HG03097 (cell line): Measurements from ENCODE around the gene SPATA17.

Experiments
- ATAC-seq: cut with Tn5 transposase; IDR thresholded peaks from one replicate; pipeline ENCODE4 v1.9.1; 2021; ENCODE audit not compliant: unreplicated experiment, low FRiP score

The SPATA17 gene

DNA sequence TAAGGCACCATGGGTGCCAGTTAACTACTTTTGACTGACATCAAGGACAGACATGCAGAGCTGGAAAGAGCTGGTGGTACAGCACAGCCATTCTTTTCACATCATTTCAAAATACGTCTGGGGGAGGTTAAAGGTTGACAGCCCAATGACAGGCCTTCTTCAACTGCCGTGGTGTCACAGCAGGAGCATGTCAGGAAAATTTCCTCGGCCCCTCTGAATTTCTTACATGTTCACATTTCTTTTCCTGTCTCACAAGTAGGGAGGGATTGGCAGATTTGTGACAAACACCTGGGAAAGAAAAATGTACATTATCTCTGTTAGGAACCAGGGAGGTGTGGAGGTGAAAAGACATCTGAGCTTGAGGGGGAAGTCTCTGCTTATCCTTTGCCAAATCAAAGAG, 279.1 kb downstream of the SPATA17 start:
- ATAC-seq, result no peak

DNA sequence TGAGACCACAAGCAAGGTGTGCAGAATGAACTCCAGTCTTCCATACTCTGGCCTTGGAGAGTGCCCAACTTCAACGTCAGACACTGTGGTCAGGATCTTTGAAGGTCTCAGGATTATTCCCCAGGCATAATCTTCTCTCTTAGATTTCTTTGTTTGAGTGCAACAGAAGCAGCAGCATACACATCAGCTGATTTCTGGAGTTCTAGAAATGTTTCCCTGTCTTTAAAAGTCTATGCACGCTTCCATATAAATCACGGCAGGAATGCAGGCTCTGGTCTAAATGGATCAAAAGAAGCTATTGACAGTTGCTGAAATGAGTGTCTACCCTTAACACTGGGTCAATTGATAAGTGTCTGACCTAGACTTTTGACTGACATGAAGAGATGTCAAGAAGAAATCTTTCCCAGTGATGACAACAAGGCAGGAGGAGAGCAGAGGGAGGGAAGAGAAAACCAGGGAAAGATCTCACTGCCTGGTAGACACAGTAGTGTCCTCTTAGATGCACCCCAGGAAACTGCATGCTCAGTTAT, 279.7 kb downstream of the SPATA17 start:
- ATAC-seq, result no peak

DNA sequence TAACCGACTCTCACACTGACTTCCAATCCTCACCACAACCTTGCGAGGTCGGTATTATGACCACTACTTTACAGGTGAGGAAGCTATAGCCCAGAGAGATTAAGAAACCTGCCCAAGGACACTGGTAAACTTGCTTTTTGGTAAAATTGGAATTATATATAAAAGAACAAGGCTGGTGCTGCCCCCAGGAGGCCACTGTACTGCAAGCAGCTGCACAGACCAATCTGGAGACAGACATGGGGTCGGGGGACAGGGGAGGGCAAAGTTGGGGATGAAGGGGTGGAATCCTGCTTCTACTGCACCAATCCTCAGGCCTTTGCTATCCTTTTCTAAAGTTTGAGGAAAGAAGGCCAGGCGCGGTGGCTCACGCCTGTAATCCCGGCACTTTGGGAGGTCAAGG, 280.8 kb downstream of the SPATA17 start:
- ATAC-seq, result no peak

DNA sequence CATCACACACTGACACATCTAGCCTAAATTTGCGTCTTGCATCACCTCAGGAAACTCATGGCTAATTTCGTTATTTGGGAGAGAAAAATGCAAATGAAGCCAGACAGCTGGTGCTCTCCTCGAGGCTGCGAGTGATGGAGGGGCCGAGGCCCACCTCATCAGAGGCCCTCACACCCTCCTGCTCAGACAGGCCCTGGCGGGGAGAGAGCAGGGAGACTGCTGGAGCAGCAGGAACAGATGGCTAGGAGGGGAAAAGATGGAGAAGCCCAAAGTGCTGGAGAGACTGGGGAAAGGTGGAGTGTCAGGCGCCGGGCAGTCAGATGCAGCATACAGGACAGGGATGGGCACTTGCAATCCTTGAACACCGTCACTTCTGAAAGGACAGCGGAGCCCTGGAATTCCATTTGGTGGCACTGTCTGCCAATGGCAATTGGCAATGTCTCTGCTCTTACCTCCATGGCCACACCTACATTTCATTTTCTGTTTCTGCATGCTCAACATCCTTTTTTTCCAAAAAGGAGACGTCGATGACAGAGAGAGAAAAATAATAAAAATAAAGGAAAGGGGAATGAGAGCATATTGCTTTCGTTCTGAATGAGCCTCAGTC, 286.2 kb downstream of the SPATA17 start:
- no peak for ATAC-seq

DNA sequence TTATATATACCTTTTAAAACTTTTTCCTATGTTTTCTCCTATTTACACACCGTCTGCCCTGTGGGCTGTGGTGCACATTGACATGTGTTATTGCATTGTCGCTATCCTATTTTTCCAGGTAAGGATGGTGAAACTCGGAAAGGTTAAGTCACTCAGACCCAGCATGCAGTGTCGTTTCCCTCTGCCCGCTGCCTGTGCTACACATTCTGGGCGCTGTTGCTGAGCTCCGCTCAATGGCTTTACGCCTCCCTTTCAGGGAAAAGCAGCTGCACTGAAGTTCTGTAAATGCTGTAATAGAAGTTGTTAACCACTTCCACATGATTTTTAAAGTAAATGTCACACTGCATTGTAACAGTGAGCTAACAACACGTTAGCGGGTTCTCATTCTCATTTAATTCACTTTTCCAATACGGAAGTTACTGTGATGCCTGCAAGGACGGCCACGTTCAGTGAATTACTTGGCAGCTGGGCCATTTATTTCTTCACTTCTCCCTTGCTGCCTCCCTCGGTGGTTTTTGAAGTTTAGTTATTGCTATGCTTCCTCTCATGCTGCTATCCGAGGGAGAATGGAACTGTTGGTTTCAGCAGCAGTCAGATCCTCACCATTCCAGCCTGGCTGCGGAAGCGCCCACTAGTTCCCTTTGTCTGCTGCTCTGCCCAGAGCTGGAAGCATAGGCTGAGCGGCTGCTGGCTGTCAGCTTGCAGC, 288.7 kb downstream of the SPATA17 start:
- no peak for ATAC-seq
